Prostate gland (tissue), 2 donors: Measurements from ENCODE around the gene SRP72.

Source experiments
- POLR2AphosphoS5 ChIP-seq: sonication (generic); formaldehyde crosslinking; IDR thresholded peaks from one replicate; pipeline ENCODE4 v1.6.1; 2017; ENCODE audit warnings: antibody characterized with exemption
- TF ChIP-seq, protein P1 (sequence below), 4 experiments: fragments of 200-600 bp in 2 of 4; fragments of 450-650 bp in 2 of 4; sonication (generic) in 2 of 4; IDR thresholded peaks; 1 replicate in 3 of 4; 2 replicates in 1 of 4; pipeline ENCODE4 v1.5.1; 2016 to 2019; ENCODE audit warnings: antibody characterized with exemption in 4 of 4, mild to moderate bottlenecking in 2 of 4, moderate library complexity in 2 of 4

DNA sequence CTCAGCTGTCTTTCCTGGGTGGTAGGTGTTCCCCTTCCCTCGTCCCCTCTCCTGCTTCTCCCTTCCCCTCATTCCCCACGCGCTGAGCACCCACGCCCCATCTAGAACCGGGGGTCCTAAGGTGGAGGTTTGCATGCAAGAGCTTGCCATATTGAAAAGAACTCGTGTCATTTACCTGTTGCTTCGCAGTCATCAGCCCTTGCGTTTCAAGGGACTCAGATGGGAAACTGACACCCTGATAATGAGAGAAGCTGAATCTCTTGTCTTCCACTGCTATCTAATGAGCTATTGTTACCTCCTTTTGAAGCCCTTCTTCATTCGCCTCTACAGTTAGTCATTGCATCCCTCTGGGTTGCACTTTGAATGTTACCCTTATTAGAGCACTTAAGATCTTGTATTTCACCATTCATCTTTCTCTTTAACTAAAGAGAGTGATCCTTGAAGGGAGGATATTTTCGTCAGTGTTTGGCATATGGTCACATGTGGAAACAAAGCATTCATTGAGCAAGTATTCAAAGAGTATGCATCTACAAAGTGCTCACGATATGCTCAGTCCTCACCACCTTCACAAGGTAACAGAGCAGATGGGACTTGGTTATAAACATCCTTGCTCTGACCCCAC lies 63.8 kb downstream of the SRP72 start:
- TF ChIP-seq, protein P1, sequence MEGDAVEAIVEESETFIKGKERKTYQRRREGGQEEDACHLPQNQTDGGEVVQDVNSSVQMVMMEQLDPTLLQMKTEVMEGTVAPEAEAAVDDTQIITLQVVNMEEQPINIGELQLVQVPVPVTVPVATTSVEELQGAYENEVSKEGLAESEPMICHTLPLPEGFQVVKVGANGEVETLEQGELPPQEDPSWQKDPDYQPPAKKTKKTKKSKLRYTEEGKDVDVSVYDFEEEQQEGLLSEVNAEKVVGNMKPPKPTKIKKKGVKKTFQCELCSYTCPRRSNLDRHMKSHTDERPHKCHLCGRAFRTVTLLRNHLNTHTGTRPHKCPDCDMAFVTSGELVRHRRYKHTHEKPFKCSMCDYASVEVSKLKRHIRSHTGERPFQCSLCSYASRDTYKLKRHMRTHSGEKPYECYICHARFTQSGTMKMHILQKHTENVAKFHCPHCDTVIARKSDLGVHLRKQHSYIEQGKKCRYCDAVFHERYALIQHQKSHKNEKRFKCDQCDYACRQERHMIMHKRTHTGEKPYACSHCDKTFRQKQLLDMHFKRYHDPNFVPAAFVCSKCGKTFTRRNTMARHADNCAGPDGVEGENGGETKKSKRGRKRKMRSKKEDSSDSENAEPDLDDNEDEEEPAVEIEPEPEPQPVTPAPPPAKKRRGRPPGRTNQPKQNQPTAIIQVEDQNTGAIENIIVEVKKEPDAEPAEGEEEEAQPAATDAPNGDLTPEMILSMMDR (IDR thresholded peaks at IDR 0.05) = no peak
- no peak for TF ChIP-seq POLR2AphosphoS5
